WTC11 (cell line): ENCODE measurements around the gene NFAT5. TPM values are rescaled to one million over a fixed set of nuclear protein-coding genes. Genes with fewer than 3 reads are reported as not detected.

Experiments
- ATAC-seq: fragments of 200-7000 bp; cut with Tn5 transposase; 2 replicates; pipeline ENCODE4 v1.10.0; 2021; ENCODE audit warnings: mild to moderate bottlenecking, moderate library complexity
- CTCF ChIA-PET: fragments of 300-600 bp; sonication (Branson Sonifier 250); formaldehyde crosslinking; loops from one replicate; lab custom pipeline; 2021; ENCODE audit warnings: antibody characterized with exemption; lab: Charles Lee
- POLR2A ChIA-PET: fragments of 350-600 bp; sonication (Branson Sonifier 250); formaldehyde crosslinking; loops from one replicate; lab custom pipeline; 2021; ENCODE audit warnings: antibody characterized with exemption; lab: Charles Lee
- DNase-seq: peaks from one replicate; pipeline ENCODE4 v3.0.0; 2021; ENCODE audit warnings: low spot score
- H3K27ac Mint-ChIP-seq: 2 replicates; pipeline ENCODE4 v1.8.0; 2021; ENCODE audit warnings: mixed read lengths
- H3K27me3 Mint-ChIP-seq: 2 replicates; pipeline ENCODE4 v1.8.0; 2021; ENCODE audit warnings: low read depth, mild to moderate bottlenecking, moderate library complexity, mixed read lengths
- H3K36me3 Mint-ChIP-seq: 2 replicates; pipeline ENCODE4 v1.8.0; 2021; ENCODE audit warnings: mixed read lengths
- H3K4me1 Mint-ChIP-seq: 2 replicates; pipeline ENCODE4 v1.8.0; 2022; ENCODE audit warnings: mixed read lengths
- H3K4me3 Mint-ChIP-seq: 2 replicates; pipeline ENCODE4 v1.8.0; 2021; ENCODE audit warnings: mild to moderate bottlenecking, moderate library complexity, mixed read lengths
- H3K9me3 Mint-ChIP-seq: 2 replicates; pipeline ENCODE4 v1.8.0; 2021; ENCODE audit warnings: mixed read lengths
- JAZF1 ChIP-seq: fragments of 250-450 bp; sonication (Bioruptor Pico); IDR thresholded peaks from 2 replicates; pipeline ENCODE4 v1.9.0; 2021; ENCODE audit warnings: moderate library complexity, mild to moderate bottlenecking, inconsistent platforms
- NFATC4 ChIP-seq: fragments of 250-450 bp; sonication (Bioruptor Pico); IDR thresholded peaks from 2 replicates; pipeline ENCODE4 v1.9.0; 2021; ENCODE audit warnings: mild to moderate bottlenecking
- NR3C1 ChIP-seq: sonication (generic); formaldehyde crosslinking; conservative IDR thresholded peaks from 2 replicates; pipeline ENCODE4 v1.8.1; 2023; ENCODE audit warnings: low read depth, mild to moderate bottlenecking, missing genetic modification reagents
- SOX15 ChIP-seq: fragments of 250-450 bp; sonication (Bioruptor Pico); IDR thresholded peaks from 2 replicates; pipeline ENCODE4 v1.9.0; 2021; ENCODE audit warnings: mild to moderate bottlenecking
- ZNF423 ChIP-seq: fragments of 250-450 bp; sonication (Bioruptor Pico); IDR thresholded peaks from 2 replicates; pipeline ENCODE4 v2.1.2; 2022; ENCODE audit warnings: mild to moderate bottlenecking, moderate library complexity
- total RNA-seq: library from RNA; stranded (reverse); gene quantifications from 3 replicates; pipeline ENCODE4 v1.2.3, GENCODE V29; 2021
- TF ChIP-seq, protein P1 (sequence below): sonication (generic); formaldehyde crosslinking; IDR thresholded peaks from 2 replicates; pipeline ENCODE4 v1.8.1; 2022; ENCODE audit warnings: low read depth, missing genetic modification reagents, borderline replicate concordance
- TF ChIP-seq, protein P2 (sequence below): sonication (generic); formaldehyde crosslinking; IDR thresholded peaks from 2 replicates; pipeline ENCODE4 v1.8.0; 2022; ENCODE audit warnings: mild to moderate bottlenecking, missing genetic modification reagents
- TF ChIP-seq, protein P3 (sequence below): sonication (generic); formaldehyde crosslinking; IDR thresholded peaks from 2 replicates; pipeline ENCODE4 v1.8.0; 2023; ENCODE audit warnings: missing genetic modification reagents, mild to moderate bottlenecking, borderline replicate concordance
- TF ChIP-seq, protein P4 (sequence below): fragments of 200-600 bp; IDR thresholded peaks from 2 replicates; pipeline ENCODE4 v1.8.0; 2022; ENCODE audit warnings: antibody characterized with exemption
- TF ChIP-seq, protein P5 (sequence below): sonication (generic); formaldehyde crosslinking; conservative IDR thresholded peaks from 2 replicates; pipeline ENCODE4 v1.8.1; 2023; ENCODE audit warnings: mild to moderate bottlenecking, low read depth, missing genetic modification reagents, moderate library complexity

The NFAT5 gene
- total RNA-seq, 1 experiment from 2014 or later, result 23.2 TPM

DNA sequence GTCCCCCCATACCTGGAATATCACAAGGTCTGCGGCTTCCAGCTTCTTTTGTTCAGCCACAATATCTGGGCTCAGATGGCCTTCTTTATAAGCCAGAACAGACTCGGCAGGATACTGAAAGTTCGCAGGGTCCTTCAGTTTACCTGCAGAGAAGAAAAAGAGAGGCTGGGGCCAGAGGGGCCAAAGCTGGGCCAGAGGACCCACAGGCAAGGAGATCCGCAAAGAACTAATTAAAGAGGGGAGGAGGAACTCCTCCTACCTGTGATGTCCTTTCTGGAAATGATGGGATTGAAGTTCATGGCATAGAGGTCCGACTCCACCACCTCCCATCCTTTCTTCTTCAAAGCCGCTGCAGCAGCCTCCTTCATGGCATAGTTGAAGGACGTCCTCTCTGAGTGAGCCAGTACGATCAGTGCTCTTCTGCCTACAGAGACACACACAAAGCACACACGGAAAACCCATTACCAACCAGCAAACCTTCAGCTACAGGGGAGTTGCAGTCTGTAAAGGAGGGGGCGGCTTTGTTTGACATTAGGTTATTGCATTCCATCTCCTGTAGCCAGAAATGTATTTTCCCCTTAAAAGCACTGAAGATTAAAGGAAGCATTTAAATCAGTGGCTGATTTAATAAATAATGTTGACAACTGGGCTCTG lies 152.5 kb downstream of the NFAT5 start:
- 0 out of 2 replicates have a peak overlapping the region, but pooled peaks have one; percentile 13 for H3K27ac Mint-ChIP-seq

More for the DNA sequence above, 152.5 kb downstream of the NFAT5 start:
- POLR2A ChIA-PET, result no interaction called here
- TF ChIP-seq, protein P1, sequence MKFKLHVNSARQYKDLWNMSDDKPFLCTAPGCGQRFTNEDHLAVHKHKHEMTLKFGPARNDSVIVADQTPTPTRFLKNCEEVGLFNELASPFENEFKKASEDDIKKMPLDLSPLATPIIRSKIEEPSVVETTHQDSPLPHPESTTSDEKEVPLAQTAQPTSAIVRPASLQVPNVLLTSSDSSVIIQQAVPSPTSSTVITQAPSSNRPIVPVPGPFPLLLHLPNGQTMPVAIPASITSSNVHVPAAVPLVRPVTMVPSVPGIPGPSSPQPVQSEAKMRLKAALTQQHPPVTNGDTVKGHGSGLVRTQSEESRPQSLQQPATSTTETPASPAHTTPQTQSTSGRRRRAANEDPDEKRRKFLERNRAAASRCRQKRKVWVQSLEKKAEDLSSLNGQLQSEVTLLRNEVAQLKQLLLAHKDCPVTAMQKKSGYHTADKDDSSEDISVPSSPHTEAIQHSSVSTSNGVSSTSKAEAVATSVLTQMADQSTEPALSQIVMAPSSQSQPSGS (CRISPR knock-in tag), result no peak
- TF ChIP-seq, protein P2, sequence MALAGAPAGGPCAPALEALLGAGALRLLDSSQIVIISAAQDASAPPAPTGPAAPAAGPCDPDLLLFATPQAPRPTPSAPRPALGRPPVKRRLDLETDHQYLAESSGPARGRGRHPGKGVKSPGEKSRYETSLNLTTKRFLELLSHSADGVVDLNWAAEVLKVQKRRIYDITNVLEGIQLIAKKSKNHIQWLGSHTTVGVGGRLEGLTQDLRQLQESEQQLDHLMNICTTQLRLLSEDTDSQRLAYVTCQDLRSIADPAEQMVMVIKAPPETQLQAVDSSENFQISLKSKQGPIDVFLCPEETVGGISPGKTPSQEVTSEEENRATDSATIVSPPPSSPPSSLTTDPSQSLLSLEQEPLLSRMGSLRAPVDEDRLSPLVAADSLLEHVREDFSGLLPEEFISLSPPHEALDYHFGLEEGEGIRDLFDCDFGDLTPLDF (CRISPR knock-in tag), result no peak
- TF ChIP-seq NR3C1 (no peak), JAZF1 (CRISPR knock-in tag) (no peak), ZNF423 (CRISPR knock-in tag) (no peak), NFATC4 (CRISPR knock-in tag) (no peak), SOX15 (no peak)
- TF ChIP-seq, protein P3, sequence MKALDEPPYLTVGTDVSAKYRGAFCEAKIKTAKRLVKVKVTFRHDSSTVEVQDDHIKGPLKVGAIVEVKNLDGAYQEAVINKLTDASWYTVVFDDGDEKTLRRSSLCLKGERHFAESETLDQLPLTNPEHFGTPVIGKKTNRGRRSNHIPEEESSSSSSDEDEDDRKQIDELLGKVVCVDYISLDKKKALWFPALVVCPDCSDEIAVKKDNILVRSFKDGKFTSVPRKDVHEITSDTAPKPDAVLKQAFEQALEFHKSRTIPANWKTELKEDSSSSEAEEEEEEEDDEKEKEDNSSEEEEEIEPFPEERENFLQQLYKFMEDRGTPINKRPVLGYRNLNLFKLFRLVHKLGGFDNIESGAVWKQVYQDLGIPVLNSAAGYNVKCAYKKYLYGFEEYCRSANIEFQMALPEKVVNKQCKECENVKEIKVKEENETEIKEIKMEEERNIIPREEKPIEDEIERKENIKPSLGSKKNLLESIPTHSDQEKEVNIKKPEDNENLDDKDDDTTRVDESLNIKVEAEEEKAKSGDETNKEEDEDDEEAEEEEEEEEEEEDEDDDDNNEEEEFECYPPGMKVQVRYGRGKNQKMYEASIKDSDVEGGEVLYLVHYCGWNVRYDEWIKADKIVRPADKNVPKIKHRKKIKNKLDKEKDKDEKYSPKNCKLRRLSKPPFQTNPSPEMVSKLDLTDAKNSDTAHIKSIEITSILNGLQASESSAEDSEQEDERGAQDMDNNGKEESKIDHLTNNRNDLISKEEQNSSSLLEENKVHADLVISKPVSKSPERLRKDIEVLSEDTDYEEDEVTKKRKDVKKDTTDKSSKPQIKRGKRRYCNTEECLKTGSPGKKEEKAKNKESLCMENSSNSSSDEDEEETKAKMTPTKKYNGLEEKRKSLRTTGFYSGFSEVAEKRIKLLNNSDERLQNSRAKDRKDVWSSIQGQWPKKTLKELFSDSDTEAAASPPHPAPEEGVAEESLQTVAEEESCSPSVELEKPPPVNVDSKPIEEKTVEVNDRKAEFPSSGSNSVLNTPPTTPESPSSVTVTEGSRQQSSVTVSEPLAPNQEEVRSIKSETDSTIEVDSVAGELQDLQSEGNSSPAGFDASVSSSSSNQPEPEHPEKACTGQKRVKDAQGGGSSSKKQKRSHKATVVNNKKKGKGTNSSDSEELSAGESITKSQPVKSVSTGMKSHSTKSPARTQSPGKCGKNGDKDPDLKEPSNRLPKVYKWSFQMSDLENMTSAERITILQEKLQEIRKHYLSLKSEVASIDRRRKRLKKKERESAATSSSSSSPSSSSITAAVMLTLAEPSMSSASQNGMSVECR (CRISPR knock-in tag), result no peak
- TF ChIP-seq, protein P4, sequence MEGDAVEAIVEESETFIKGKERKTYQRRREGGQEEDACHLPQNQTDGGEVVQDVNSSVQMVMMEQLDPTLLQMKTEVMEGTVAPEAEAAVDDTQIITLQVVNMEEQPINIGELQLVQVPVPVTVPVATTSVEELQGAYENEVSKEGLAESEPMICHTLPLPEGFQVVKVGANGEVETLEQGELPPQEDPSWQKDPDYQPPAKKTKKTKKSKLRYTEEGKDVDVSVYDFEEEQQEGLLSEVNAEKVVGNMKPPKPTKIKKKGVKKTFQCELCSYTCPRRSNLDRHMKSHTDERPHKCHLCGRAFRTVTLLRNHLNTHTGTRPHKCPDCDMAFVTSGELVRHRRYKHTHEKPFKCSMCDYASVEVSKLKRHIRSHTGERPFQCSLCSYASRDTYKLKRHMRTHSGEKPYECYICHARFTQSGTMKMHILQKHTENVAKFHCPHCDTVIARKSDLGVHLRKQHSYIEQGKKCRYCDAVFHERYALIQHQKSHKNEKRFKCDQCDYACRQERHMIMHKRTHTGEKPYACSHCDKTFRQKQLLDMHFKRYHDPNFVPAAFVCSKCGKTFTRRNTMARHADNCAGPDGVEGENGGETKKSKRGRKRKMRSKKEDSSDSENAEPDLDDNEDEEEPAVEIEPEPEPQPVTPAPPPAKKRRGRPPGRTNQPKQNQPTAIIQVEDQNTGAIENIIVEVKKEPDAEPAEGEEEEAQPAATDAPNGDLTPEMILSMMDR, result no peak
- TF ChIP-seq, protein P5, sequence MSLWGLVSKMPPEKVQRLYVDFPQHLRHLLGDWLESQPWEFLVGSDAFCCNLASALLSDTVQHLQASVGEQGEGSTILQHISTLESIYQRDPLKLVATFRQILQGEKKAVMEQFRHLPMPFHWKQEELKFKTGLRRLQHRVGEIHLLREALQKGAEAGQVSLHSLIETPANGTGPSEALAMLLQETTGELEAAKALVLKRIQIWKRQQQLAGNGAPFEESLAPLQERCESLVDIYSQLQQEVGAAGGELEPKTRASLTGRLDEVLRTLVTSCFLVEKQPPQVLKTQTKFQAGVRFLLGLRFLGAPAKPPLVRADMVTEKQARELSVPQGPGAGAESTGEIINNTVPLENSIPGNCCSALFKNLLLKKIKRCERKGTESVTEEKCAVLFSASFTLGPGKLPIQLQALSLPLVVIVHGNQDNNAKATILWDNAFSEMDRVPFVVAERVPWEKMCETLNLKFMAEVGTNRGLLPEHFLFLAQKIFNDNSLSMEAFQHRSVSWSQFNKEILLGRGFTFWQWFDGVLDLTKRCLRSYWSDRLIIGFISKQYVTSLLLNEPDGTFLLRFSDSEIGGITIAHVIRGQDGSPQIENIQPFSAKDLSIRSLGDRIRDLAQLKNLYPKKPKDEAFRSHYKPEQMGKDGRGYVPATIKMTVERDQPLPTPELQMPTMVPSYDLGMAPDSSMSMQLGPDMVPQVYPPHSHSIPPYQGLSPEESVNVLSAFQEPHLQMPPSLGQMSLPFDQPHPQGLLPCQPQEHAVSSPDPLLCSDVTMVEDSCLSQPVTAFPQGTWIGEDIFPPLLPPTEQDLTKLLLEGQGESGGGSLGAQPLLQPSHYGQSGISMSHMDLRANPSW (CRISPR knock-in tag), result no peak
- TF ChIP-seq, all 79 proteins: peak for 0
- CTCF ChIA-PET, result interaction anchor here (1.1 kb wide), 1 partner anchor 36 kb away, joined by 4 read pairs; the partner anchor contains the start of gene NOB1
- no peaks in the 10 kb centered on the region for H3K9me3 Mint-ChIP-seq
- H3K27me3 Mint-ChIP-seq, result no peaks in the 10 kb centered on the region
- DNase-seq, result no peak
- no peaks in the 10 kb centered on the region for H3K36me3 Mint-ChIP-seq
- peaks cover 2% of the 10 kb centered on the region; the same call in 1 of the 2 replicates for H3K4me1 Mint-ChIP-seq
- H3K4me3 Mint-ChIP-seq, result no peak overlapping the region
- no peak for ATAC-seq
